HepG2 (cell line): ENCODE measurements around the gene NR2F1. TPM values are rescaled to one million over a fixed set of nuclear protein-coding genes. Genes with fewer than 3 reads are reported as not detected.

ENCODE experiments used
- ATAD3A ChIP-seq: sonication (generic); formaldehyde crosslinking; IDR thresholded peaks from 2 replicates; pipeline ENCODE4 v1.4.0; 2020; ENCODE audit warnings: missing genetic modification reagents
- EHMT2 ChIP-seq: fragments of 200-600 bp; sonication (generic); IDR thresholded peaks from 2 replicates; pipeline ENCODE4 v1.7.0; 2017; ENCODE audit warnings: antibody characterized with exemption, low read depth, low read length, borderline replicate concordance
- GTF3A ChIP-seq: sonication (generic); formaldehyde crosslinking; conservative IDR thresholded peaks from 2 replicates; pipeline ENCODE4 v1.4.0; 2020; ENCODE audit warnings: mild to moderate bottlenecking, missing genetic modification reagents
- HNRNPL ChIP-seq: fragments of 200-400 bp; formaldehyde crosslinking; IDR thresholded peaks from 2 replicates; pipeline ENCODE4 v1.6.1; 2017; ENCODE audit warnings: mild to moderate bottlenecking, low read depth, low read length
- NFIC ChIP-seq: IDR thresholded peaks from 2 replicates; pipeline ENCODE4 v1.6.1; 2012; ENCODE audit warnings: mild to moderate bottlenecking, low read length, inconsistent platforms
- NR2F1 ChIP-seq, 2 experiments: fragments of 450-650 bp in 1 of 2; formaldehyde crosslinking in 1 of 2; IDR thresholded peaks; 2 replicates each; pipeline versions ENCODE4 v1.5.0 to v1.6.1; 2016 to 2020; ENCODE audit warnings: mild to moderate bottlenecking in 1 of 2, missing compliant biosample characterization in 1 of 2, missing genetic modification reagents in 1 of 2, moderate library complexity in 1 of 2
- RBM39 ChIP-seq: fragments of 200-400 bp; formaldehyde crosslinking; IDR thresholded peaks from one replicate; pipeline ENCODE4 v1.6.1; 2018; ENCODE audit warnings: antibody characterized with exemption, mild to moderate bottlenecking, low read depth, low read length; ENCODE audit not compliant: poor library complexity, severe bottlenecking
- RFX5 ChIP-seq: IDR thresholded peaks from 2 replicates; pipeline ENCODE4 v1.6.1; 2011; ENCODE audit warnings: low read depth, low read length, improper control_type of control experiment
- SRSF1 ChIP-seq: fragments of 200-400 bp; formaldehyde crosslinking; optimal IDR thresholded peaks from 2 replicates; pipeline ENCODE3; 2017; ENCODE audit warnings: mild to moderate bottlenecking, low read depth, low read length, moderate library complexity
- ZNF17 ChIP-seq: sonication (generic); formaldehyde crosslinking; IDR thresholded peaks from 2 replicates; pipeline ENCODE4 v1.5.0; 2020; ENCODE audit warnings: mild to moderate bottlenecking, missing genetic modification reagents
- ZNF441 ChIP-seq: sonication (generic); formaldehyde crosslinking; IDR thresholded peaks from 2 replicates; pipeline ENCODE4 v1.7.0; 2021; ENCODE audit warnings: missing genetic modification reagents, borderline replicate concordance
- ZNF652 ChIP-seq: IDR thresholded peaks from 2 replicates; pipeline ENCODE4 v1.6.1; 2016; ENCODE audit warnings: low read depth, borderline replicate concordance
- ZNF678 ChIP-seq: sonication (generic); formaldehyde crosslinking; IDR thresholded peaks from 2 replicates; pipeline ENCODE4 v1.4.0; 2020; ENCODE audit warnings: mild to moderate bottlenecking, missing genetic modification reagents
- polyA plus RNA-seq, 8 experiments: library from polyadenylated mRNA; depleted of rRNA in 3 of 8; stranded (reverse) in 7 of 8; unstranded in 1 of 8; fragments of >200 nt; fragmentation: Illumina TruSeq in 4 of 8; extraction: Trizol in 4 of 8; gene quantifications; 2 replicates each; pipeline versions ENCODE4 v1.2.1 to v1.2.3, GENCODE V29; 2011 to 2016; ENCODE audit warnings: low read depth in 4 of 8, missing spikeins in 1 of 8, mixed read lengths in 1 of 8; ENCODE audit not compliant: insufficient read depth in 1 of 8
- total RNA-seq, 5 experiments: library from RNA; depleted of rRNA; stranded (reverse); fragments of >200 nt; fragmentation: Illumina TruSeq; extraction: Trizol; gene quantifications; 2 replicates each; pipeline ENCODE4 v1.2.3, GENCODE V29; 2016; ENCODE audit warnings: low read depth in 1 of 5
- TF ChIP-seq, protein P1 (sequence below): sonication (generic); formaldehyde crosslinking; IDR thresholded peaks from 2 replicates; pipeline ENCODE4 v1.4.0; 2020; ENCODE audit warnings: mild to moderate bottlenecking, missing genetic modification reagents, borderline replicate concordance
- TF ChIP-seq, protein P2 (sequence below): sonication (generic); formaldehyde crosslinking; IDR thresholded peaks from 2 replicates; pipeline ENCODE4 v1.5.0; 2020; ENCODE audit warnings: mild to moderate bottlenecking, missing genetic modification reagents, borderline replicate concordance
- TF ChIP-seq, protein P3 (sequence below): sonication (generic); formaldehyde crosslinking; IDR thresholded peaks from 2 replicates; pipeline ENCODE4 v1.5.0; 2020; ENCODE audit warnings: missing genetic modification reagents

The NR2F1 gene
- total and polyA plus RNA-seq, 2 of the 13 experiments (the other 11 are each of a cell fraction or from before 2014, with no cell fraction given), result 17.1 to 59.7 TPM

DNA sequence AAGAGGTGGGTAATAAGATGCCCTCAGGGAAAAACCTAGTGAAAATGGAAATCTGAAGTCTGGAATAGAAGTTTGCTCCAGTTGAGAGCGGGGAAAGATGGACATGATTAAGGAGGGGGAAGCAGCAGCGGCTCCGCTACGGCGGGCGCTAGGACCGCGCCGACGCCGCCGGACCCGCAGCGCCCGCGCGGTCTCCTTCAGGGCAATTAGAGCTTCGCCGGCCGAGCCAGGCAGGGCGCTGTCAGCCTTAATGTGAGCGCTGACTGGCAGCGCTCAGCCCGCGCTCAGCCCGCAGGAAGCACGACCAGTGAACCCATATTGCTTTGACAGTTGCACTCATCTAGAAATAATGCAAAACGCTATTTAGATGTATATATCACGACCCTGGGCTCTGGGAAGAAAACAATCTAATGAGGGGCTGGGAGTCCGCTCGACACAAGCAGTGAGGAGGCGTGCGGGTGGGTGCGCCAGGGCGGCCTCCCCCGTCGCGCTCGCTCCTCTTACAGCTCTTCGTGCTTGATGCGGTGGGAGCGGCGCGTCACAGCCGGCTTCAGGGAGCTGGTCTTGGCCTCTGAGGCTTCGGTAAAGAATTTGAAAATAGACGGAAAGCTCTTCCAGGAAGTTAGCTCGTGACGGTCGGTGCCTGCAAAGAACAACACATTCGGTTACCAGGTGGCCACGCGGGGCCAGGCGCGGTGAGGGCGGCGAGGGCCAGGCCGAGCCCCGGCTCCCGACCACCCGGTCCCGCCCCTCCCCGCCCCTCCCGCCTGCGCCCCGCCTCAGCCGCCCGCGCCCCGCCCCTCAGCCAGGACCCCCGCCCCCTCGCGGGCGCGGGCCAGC lies 37.7 kb downstream of the NR2F1 start (continued):
- TF ChIP-seq, protein P1, sequence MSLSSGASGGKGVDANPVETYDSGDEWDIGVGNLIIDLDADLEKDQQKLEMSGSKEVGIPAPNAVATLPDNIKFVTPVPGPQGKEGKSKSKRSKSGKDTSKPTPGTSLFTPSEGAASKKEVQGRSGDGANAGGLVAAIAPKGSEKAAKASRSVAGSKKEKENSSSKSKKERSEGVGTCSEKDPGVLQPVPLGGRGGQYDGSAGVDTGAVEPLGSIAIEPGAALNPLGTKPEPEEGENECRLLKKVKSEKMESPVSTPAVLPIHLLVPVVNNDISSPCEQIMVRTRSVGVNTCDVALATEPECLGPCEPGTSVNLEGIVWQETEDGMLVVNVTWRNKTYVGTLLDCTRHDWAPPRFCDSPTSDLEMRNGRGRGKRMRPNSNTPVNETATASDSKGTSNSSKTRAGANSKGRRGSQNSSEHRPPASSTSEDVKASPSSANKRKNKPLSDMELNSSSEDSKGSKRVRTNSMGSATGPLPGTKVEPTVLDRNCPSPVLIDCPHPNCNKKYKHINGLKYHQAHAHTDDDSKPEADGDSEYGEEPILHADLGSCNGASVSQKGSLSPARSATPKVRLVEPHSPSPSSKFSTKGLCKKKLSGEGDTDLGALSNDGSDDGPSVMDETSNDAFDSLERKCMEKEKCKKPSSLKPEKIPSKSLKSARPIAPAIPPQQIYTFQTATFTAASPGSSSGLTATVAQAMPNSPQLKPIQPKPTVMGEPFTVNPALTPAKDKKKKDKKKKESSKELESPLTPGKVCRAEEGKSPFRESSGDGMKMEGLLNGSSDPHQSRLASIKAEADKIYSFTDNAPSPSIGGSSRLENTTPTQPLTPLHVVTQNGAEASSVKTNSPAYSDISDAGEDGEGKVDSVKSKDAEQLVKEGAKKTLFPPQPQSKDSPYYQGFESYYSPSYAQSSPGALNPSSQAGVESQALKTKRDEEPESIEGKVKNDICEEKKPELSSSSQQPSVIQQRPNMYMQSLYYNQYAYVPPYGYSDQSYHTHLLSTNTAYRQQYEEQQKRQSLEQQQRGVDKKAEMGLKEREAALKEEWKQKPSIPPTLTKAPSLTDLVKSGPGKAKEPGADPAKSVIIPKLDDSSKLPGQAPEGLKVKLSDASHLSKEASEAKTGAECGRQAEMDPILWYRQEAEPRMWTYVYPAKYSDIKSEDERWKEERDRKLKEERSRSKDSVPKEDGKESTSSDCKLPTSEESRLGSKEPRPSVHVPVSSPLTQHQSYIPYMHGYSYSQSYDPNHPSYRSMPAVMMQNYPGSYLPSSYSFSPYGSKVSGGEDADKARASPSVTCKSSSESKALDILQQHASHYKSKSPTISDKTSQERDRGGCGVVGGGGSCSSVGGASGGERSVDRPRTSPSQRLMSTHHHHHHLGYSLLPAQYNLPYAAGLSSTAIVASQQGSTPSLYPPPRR (CRISPR knock-in tag), result peak; percentile 27; the same call in 1 of the 2 replicates
- no peak for TF ChIP-seq EHMT2
- TF ChIP-seq NFIC, result no peak
- TF ChIP-seq, protein P2, sequence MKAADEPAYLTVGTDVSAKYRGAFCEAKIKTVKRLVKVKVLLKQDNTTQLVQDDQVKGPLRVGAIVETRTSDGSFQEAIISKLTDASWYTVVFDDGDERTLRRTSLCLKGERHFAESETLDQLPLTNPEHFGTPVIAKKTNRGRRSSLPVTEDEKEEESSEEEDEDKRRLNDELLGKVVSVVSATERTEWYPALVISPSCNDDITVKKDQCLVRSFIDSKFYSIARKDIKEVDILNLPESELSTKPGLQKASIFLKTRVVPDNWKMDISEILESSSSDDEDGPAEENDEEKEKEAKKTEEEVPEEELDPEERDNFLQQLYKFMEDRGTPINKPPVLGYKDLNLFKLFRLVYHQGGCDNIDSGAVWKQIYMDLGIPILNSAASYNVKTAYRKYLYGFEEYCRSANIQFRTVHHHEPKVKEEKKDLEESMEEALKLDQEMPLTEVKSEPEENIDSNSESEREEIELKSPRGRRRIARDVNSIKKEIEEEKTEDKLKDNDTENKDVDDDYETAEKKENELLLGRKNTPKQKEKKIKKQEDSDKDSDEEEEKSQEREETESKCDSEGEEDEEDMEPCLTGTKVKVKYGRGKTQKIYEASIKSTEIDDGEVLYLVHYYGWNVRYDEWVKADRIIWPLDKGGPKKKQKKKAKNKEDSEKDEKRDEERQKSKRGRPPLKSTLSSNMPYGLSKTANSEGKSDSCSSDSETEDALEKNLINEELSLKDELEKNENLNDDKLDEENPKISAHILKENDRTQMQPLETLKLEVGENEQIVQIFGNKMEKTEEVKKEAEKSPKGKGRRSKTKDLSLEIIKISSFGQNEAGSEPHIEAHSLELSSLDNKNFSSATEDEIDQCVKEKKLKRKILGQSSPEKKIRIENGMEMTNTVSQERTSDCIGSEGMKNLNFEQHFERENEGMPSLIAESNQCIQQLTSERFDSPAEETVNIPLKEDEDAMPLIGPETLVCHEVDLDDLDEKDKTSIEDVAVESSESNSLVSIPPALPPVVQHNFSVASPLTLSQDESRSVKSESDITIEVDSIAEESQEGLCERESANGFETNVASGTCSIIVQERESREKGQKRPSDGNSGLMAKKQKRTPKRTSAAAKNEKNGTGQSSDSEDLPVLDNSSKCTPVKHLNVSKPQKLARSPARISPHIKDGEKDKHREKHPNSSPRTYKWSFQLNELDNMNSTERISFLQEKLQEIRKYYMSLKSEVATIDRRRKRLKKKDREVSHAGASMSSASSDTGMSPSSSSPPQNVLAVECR (CRISPR knock-in tag), result peak; percentile 57; the same call in 1 of the 2 replicates
- TF ChIP-seq GTF3A (CRISPR knock-in tag), result no peak
- TF ChIP-seq ZNF17 (CRISPR knock-in tag), result no peak
- TF ChIP-seq NR2F1 (CRISPR knock-in tag; IDR thresholded peaks at IDR 0.05), result no peak
- TF ChIP-seq ZNF652, result no peak
- TF ChIP-seq HNRNPL, result 0 out of 2 replicates have a peak, but pooled peaks have one; percentile 27
- TF ChIP-seq ATAD3A (CRISPR knock-in tag), result no peak
- TF ChIP-seq ZNF441 (CRISPR knock-in tag), result no peak
- TF ChIP-seq RFX5, result no peak
- no peak for TF ChIP-seq ZNF678 (CRISPR knock-in tag)
- TF ChIP-seq RBM39, result no peak
- TF ChIP-seq, protein P3, sequence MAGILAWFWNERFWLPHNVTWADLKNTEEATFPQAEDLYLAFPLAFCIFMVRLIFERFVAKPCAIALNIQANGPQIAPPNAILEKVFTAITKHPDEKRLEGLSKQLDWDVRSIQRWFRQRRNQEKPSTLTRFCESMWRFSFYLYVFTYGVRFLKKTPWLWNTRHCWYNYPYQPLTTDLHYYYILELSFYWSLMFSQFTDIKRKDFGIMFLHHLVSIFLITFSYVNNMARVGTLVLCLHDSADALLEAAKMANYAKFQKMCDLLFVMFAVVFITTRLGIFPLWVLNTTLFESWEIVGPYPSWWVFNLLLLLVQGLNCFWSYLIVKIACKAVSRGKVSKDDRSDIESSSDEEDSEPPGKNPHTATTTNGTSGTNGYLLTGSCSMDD (CRISPR knock-in tag), result no peak
- no peak for TF ChIP-seq SRSF1
